RPMI8226 (cell line): ENCODE data around the gene STX4.
A peak's percentile ranks its signal among the peaks of the same experiment; 100 is the strongest.

Experiments used
- DNase-seq: peaks from one replicate; pipeline ENCODE4 v3.0.0-alpha.2; 2015

The STX4 gene

DNA sequence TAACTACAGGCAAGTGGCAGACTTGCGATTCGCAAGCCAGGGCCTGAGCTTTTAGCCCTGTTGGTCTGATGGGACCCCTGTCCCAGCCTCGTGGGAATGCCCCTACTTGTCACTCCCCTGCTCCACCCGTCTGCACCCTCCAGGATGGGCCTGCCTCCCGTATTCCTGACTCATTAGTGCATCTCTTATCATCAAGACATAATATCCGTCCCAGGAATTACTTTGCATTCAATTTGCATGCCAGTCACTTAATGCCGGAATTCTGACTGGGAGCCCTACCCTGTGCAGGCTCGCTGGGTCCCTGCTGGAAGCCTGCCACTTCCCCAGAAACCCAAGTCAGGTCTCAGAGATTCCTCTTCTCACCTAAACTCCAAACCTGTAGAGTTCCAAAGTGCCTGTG is 52.1 kb downstream of the STX4 start:
- DNase-seq: no peak

DNA sequence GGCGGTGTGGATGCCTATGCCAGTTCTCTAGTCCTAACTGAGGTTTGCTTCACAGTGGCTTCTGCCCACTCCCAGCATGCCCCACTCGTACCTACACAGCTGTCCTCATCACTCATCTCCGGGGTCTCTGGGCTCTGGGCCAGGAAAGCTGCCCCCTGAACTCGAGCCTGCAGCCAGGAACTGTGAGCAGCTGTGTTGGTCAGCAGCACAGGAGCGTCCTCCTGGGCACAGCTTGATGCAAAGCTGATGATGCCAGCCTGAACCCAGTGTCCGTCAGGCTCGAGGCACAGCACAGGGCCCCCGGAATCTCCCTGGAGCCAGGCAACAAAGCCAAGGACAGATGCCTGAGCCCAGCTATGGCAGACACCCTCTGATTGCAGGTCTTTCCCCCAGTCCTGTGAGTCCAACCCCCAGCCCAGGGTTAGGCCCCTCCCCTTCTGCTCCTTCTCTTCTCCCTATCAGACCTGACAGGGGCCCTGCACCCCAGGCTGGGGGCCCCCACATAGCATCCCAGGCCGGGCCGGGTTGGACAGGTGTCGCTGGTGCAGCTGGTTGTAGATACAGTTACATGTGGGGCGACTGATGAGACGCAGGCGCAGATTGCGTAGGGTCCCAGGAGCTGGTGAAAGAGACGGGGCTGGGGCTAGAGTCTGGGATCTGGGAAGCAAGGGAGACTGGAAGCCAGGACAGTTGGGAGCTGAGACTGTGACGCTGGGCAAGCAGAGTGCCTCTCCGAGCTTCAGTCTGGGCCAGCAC is 52.7 kb downstream of the STX4 start:
- DNase-seq: no peak

DNA sequence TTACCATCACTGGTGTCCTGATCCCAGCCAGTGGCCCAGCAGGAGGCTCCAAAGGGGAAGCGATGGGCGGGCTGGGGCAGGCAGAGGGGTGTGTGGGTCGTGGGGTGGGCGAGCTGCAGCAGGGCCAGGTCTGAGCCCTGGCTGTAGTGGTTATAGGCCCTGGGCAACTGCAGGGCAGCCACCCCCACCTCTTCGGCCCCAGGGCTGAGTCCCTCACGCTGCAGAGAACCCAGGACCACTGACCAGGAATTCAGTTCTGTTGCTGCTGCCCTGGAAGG is 53.2 kb downstream of the STX4 start:
- DNase-seq: no peak

DNA sequence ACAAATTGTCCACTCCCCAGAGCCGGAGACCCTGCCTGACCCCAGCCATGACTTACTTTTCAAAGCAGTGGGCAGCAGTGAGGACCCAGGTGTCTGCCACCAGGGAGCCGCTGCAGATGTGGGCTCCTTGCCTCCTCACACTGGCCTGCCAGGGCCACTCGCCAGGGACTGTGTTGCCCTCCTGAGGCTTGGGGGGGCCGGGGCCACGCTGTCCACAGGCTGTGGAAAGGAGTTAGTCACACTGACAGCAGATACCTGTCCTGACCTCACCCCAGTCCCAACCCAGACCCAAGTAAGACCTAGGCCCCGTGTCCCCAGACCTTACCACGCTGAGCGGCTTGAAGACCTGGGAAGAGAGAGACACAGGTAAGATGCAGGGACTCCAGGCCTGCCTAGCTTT is 54.1 kb downstream of the STX4 start:
- no peak for DNase-seq

DNA sequence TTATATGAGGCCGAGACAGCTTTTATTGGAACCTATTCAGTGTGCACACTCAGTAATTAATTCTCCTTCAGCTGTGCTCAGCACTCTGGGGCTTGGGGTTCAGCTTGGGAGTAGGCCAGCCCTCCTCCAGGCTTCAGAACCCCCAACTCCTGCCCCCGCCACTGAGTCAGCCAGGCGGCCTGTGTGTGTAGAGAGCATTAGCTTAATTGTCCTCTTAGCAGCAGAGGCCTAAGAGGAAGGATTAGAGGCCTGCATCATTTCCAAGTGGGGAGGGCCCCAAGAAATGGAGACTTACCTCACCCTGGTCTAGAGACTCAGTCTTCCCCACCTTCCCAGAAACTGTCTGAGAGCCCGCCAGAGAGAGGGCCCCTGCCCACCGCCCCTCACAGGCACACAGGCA is 54.6 kb downstream of the STX4 start:
- DNase-seq: no peak

DNA sequence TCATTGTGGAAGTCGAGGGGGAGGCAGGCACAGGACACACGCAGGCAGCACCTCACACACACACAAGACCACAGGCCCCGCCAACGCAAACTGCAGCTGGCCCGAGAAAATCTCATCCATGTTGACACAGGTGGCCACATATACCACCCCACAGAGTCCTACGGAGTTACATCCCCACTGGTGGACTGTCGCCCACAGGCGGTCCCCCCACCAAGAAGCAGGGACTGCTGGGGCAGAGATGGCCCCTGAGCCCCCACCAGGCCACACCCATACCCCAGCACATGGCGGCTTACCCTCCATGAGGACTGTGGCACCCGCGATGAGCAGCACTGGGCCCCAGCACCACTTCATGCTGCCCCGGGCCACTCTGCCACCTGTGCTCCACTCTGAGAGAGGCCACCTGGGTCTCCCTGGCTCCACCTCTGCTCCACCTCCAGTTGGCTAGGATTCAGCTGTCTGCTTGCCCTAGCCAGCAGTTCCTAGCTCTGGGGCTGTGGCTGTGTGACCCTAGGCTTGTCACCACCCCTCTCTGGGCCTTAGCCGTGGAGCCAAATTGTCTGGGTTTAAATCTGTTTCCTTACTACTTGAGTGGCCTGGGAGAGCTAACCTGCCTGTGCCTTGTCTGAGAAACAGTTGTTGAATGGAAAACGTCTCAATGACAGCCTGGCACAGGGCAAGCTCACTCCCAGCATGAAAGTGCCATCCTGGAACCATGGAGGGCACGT is 55.3 kb downstream of the STX4 start, which contains the start of gene PRSS53:
PRSS53 (minus strand) TSS at position 485 of the 725 bp plus-strand sequence; CDS start at position 351, 134 bp downstream.
- peak; percentile 50 for DNase-seq

DNA sequence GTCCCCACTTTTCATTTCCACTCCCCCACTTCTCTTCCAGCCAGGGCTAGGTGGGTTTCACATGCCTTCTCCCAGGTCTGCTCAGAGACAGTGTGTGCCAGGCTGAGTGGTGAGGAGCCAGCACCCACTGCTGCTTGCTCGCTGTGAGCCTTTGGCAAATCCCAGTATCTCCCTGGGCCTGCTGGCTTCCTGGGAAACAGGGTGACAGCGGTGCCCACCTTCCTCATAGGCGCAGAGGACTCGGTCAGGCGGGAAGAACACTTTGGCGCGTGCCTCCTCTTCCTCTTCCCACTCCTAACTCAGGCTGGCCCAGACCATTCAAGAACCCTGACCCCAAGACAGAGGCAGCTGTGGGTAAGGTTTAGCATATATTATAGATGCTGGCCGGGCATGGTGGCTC is 55.8 kb downstream of the STX4 start:
- no peak for DNase-seq
